ENCODE measurements around the gene TTLL12. TPM values are rescaled to one million over a fixed set of nuclear protein-coding genes. Genes with fewer than 3 reads are reported as not detected.

The TTLL12 gene
- polyA plus RNA-seq, 1 donor (not counting 4 experiments of a cell fraction or from before 2014, with no cell fraction given), result 22.1 TPM

DNA sequence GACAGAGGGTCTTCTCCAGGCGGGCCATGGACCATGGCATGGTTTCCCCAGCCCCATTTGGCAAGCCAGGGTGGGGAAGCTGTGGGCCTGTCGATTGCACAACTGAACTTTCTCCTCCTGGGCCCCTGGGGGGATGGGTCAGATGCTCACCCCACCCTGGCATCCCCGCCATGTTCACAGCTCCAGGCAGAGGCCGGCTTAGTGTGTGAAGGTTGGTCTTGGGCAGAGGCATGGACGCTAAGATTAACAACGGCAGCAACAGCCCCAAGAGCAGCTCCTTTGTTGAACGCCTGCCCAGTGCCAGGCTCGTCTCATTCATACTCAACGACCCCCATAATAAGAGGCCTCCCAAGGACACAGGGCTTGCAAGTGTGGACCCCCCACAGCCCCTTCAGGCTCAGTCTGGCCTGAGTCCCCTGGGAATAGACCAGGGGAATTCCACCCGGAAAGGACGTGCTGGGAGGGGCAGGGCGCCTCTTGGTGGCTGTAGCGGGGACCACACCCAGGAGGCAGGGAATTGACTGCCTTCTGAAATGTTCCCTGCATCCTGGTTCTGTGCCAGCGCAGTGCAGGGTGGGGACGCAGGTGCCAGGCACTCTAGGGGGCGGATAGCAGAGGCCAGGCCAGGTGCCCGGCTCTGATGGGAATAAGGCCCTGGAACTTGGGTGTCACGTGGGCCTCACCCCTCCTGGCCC, 27.3 kb downstream of the TTLL12 start:
- no peak for FAIRE-seq
- Histone ChIP-seq H3K9ac (ENCODE audit: control insufficient read depth, extremely low read depth, insufficient read depth, low read length) (no peak overlapping the region), H3K9me1 (ENCODE audit: control insufficient read depth, extremely low read depth, insufficient read depth, low read length) (peaks cover 13% of the 10 kb centered on the region), H2AFZ (ENCODE audit: control insufficient read depth, low read length) (no peak overlapping the region), H3K4me3 (ENCODE audit: control insufficient read depth in 2 of 3, extremely low read depth in 1 of 3, insufficient read depth in 2 of 3, low read depth in 1 of 3, low read length in 3 of 3) (no peak overlapping the region), H3K27me3 (ENCODE audit: control insufficient read depth, extremely low read depth, insufficient read depth, low read length) (no peaks in the 10 kb centered on the region), H4K20me1 (ENCODE audit: control insufficient read depth, extremely low read depth, insufficient read depth, low read length) (peaks cover 40% of the 10 kb centered on the region), H3K4me2 (ENCODE audit: control insufficient read depth, extremely low read depth, insufficient read depth, low read depth, low read length) (no peak overlapping the region), H3K27ac (ENCODE audit: control insufficient read depth, insufficient read depth, low read length) (no peak overlapping the region), H3K79me2 (ENCODE audit: control insufficient read depth, insufficient read depth, low read length) (peaks cover 45% of the 10 kb centered on the region), H3K36me3 (ENCODE audit: control insufficient read depth in 2 of 2, extremely low read depth in 1 of 2, insufficient read depth in 2 of 2, low read length in 2 of 2) (peaks cover 36% of the 10 kb centered on the region in 2 experiments), H3K4me1 (ENCODE audit: control insufficient read depth, extremely low read depth, insufficient read depth, low read length) (peaks cover 34% of the 10 kb centered on the region), H3K9me3 (ENCODE audit: control insufficient read depth, low read depth, low read length) (no peaks in the 10 kb centered on the region)
- dilution Hi-C loops (cut with MboI; ENCODE audit: extremely low pct_ligation_motif_present, low sequenced_read_pairs), result no loop called here
- DNase-seq (ENCODE audit: low read depth, low spot score), result no peak
- no peak for TF ChIP-seq EZH2 (IDR thresholded peaks at IDR 0.05; ENCODE audit: low read length)
- TF ChIP-seq, protein P1, sequence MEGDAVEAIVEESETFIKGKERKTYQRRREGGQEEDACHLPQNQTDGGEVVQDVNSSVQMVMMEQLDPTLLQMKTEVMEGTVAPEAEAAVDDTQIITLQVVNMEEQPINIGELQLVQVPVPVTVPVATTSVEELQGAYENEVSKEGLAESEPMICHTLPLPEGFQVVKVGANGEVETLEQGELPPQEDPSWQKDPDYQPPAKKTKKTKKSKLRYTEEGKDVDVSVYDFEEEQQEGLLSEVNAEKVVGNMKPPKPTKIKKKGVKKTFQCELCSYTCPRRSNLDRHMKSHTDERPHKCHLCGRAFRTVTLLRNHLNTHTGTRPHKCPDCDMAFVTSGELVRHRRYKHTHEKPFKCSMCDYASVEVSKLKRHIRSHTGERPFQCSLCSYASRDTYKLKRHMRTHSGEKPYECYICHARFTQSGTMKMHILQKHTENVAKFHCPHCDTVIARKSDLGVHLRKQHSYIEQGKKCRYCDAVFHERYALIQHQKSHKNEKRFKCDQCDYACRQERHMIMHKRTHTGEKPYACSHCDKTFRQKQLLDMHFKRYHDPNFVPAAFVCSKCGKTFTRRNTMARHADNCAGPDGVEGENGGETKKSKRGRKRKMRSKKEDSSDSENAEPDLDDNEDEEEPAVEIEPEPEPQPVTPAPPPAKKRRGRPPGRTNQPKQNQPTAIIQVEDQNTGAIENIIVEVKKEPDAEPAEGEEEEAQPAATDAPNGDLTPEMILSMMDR (optimal IDR thresholded peaks at IDR 0.05 in 1 of 3, IDR thresholded peaks at IDR 0.05 in 1 of 3, conservative IDR thresholded peaks at IDR 0.05 in 1 of 3; ENCODE audit: extremely low read depth in 1 of 3, insufficient read depth in 2 of 3, low read length in 3 of 3), result peak; percentile 41 to 55 (median 52)

DNA sequence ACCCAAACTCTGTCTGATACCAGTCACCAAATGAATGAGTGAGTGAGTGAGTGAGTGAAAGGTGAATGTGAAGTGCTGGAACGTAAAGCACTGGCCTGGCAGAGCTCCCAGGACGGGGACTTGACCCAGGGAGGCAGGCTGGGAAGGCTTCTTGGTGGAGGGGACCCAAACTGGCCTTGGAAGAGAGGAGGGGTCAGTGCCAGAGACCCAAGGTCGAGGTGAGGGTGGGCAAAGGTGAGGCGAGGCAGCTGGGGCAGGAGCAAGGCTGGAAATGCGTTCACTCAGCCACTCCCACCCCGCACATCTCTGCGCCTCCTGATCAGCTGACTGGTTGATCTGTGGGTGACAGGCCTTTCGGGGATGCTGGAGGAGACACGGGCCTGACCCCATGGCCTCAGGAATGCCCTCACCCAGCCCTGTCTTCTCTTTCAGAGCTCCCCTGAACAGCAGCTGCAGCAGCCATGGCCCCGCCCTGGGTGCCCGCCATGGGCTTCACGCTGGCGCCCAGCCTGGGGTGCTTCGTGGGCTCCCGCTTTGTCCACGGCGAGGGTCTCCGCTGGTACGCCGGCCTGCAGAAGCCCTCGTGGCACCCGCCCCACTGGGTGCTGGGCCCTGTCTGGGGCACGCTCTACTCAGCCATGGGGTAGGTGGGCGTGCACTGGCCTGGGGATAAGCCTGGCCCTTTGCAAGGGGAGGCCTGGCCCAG, 28.0 kb downstream of the TTLL12 start:
- Histone ChIP-seq H3K36me3 (ENCODE audit: control insufficient read depth in 2 of 2, extremely low read depth in 1 of 2, insufficient read depth in 2 of 2, low read length in 2 of 2) (peaks cover 36 to 38% of the 10 kb centered on the region in 2 experiments), H3K9ac (ENCODE audit: control insufficient read depth, extremely low read depth, insufficient read depth, low read length) (no peak overlapping the region), H3K79me2 (ENCODE audit: control insufficient read depth, insufficient read depth, low read length) (peaks cover 52% of the 10 kb centered on the region), H2AFZ (ENCODE audit: control insufficient read depth, low read length) (no peak overlapping the region), H4K20me1 (ENCODE audit: control insufficient read depth, extremely low read depth, insufficient read depth, low read length) (peaks cover 42% of the 10 kb centered on the region), H3K4me1 (ENCODE audit: control insufficient read depth, extremely low read depth, insufficient read depth, low read length) (peaks cover 29% of the 10 kb centered on the region), H3K9me1 (ENCODE audit: control insufficient read depth, extremely low read depth, insufficient read depth, low read length) (peaks cover 13% of the 10 kb centered on the region), H3K4me3 (ENCODE audit: control insufficient read depth in 2 of 3, extremely low read depth in 1 of 3, insufficient read depth in 2 of 3, low read depth in 1 of 3, low read length in 3 of 3) (no peak overlapping the region), H3K9me3 (ENCODE audit: control insufficient read depth, low read depth, low read length) (no peaks in the 10 kb centered on the region), H3K4me2 (ENCODE audit: control insufficient read depth, extremely low read depth, insufficient read depth, low read depth, low read length) (no peak overlapping the region), H3K27me3 (ENCODE audit: control insufficient read depth, extremely low read depth, insufficient read depth, low read length) (no peaks in the 10 kb centered on the region), H3K27ac (ENCODE audit: control insufficient read depth, insufficient read depth, low read length) (no peak overlapping the region)
- no peak for DNase-seq (ENCODE audit: low read depth, low spot score)
- no peak for FAIRE-seq
- dilution Hi-C loops (cut with MboI; ENCODE audit: extremely low pct_ligation_motif_present, low sequenced_read_pairs), result no loop called here
- no peak for TF ChIP-seq EZH2 (IDR thresholded peaks at IDR 0.05; ENCODE audit: low read length)
- TF ChIP-seq, protein P1 (optimal IDR thresholded peaks at IDR 0.05 in 1 of 3, IDR thresholded peaks at IDR 0.05 in 1 of 3, conservative IDR thresholded peaks at IDR 0.05 in 1 of 3; ENCODE audit: extremely low read depth in 1 of 3, insufficient read depth in 2 of 3, low read length in 3 of 3), result no peak

All from keratinocyte (primary cell).